Transverse colon (tissue), 4 donors: ENCODE data around the gene MUC20.

ENCODE experiments used
- CTCF ChIP-seq, 5 experiments: fragments of 200-600 bp in 3 of 5; fragments of 450-650 bp in 2 of 5; sonication (generic) in 3 of 5; IDR thresholded peaks; 1 replicate in 2 of 5; 2 replicates in 3 of 5; pipeline ENCODE4 v1.5.1; 2016 to 2017; ENCODE audit warnings: antibody characterized with exemption in 5 of 5, inconsistent platforms in 3 of 5, mild to moderate bottlenecking in 2 of 5, moderate library complexity in 1 of 5
- EP300 ChIP-seq: sonication (generic); formaldehyde crosslinking; IDR thresholded peaks from one replicate; pipeline ENCODE4 v1.6.1; 2017; ENCODE audit warnings: antibody characterized with exemption, low read depth
- POLR2A ChIP-seq: fragments of 450-650 bp; IDR thresholded peaks from one replicate; pipeline ENCODE4 v1.6.1; 2016; ENCODE audit warnings: antibody characterized with exemption, mild to moderate bottlenecking, moderate library complexity
- POLR2AphosphoS5 ChIP-seq, 3 donors: sonication (generic); formaldehyde crosslinking; IDR thresholded peaks; one replicate each; pipeline ENCODE4 v1.6.1; 2016; ENCODE audit warnings: antibody characterized with exemption in 3 of 3

- TF ChIP-seq CTCF (IDR thresholded peaks at IDR 0.05) (no peak), POLR2A (no peak), EP300 (no peak), POLR2AphosphoS5 (IDR thresholded peaks at IDR 0.05) (no peak)
Observed at GRCh38 chr3:195754141-195754540, 33.4 kb downstream of the MUC20 start.
